Activated CD4-positive, alpha-beta T cell treated with anti-CD3 and anti-CD28 coated beads for 4 hours (primary cell): ENCODE results near the gene GPRC5D.

ENCODE experiments used
- DNase-seq, 2 donors: peaks; one replicate each; pipeline ENCODE4 v3.0.0-alpha.2; 2020

GPRC5D gene

DNA sequence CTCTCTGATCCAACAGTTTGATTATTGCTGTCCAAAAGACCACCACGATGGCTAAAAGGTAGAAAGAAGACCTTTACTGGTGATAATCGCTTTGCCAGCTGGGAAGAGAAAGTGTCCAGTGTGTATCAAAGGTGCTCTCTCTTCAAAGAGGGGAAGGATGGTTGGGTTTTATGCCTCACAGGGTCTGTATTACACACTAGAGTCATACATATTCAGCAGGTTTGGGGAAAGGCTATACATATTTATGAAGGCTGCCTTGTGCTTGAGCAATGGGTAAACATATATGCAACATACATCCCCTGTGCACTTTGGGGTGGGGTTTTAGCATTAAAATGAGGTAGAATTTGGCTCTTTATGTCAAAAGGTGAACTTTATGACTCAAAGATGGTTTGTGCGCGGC, 18.2 kb downstream of the GPRC5D start:
- no peak for DNase-seq

DNA sequence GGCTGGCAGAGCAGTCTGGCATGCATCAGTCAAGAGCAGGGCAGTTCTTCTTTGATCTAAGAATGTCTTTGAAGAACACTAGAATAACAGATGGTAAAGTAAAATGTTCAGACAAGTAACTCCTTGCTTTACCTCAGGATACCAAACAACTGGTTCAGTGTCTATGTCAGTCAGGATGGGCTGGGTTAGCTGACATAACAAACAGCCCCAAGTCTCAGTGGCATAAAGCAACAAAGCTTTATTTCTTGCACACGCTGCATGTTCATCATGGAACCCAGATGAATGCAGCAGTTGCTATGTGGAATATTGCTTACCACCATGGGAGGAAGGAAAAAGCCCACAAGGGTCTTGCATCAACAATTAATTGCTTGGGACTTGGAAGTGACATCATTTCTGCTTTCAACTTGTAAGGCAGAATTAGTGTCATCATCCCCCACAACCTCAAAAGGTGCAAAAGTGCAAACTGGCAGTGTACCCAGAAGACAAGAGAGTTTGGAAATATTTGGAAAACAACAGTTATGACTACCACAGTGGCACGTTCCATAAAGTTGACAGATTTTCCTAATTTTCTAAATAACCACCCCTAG, 21.2 kb downstream of the GPRC5D start:
- DNase-seq = no peak

DNA sequence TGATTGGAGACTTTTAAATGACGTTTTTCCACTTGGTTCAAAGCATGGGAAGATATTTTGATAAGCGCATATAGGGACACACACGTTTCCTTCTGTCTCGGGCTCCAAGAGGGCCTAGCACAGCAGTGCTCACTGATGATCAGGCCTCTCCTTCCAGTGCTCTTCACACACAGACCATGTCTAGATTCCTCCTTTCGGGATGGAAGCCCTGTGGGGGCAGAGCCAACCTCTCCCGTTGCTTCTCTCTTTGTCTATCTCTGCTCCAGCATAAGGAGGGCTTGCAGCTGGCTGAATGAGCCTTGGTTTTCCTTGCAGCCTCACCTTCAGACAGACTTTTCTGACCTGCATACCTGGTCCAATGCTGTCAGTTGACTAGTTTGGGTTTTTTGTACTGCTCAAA, 22.3 kb downstream of the GPRC5D start:
- no peak for DNase-seq

DNA sequence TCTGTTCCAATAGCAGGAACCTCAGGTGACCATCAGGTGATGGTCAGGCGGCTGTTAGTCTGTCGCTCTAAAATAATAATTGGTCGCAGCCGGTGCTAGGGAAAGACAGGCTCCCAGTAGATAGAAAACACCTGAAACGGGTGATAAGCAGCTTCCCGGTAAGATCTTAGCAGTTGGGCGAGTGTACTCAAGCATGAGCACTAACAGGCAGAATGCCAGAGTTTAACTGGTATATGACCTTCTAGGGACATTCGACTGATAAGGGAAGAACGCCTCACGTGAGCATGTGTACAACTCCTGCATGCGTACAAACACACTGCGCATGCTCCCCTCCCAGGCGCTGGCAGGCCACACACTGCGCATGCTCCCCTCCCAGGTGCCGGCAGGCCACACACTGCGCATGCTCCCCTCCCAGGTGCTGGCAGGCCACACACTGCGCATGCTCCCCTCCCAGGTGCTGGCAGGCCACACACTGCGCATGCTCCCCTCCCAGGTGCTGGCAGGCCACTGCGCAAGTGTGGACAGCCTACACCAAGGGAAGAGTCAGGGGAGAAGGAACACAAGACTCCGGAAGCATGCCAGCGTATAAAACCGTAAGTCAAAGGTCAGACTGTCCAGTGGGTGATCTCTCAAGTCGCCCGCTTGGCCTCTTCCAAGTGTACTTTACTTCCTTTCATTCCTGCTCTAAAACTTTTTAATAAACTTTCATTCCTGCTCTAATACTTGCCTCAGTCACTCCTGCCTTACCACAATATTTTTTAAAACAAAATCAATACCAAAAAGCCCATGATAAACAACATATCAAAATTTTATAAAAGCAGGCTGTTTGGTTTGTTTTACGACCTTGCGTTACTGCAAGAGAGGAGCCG, 24.5 kb downstream of the GPRC5D start:
- DNase-seq = peak; percentile 33 to 59

DNA sequence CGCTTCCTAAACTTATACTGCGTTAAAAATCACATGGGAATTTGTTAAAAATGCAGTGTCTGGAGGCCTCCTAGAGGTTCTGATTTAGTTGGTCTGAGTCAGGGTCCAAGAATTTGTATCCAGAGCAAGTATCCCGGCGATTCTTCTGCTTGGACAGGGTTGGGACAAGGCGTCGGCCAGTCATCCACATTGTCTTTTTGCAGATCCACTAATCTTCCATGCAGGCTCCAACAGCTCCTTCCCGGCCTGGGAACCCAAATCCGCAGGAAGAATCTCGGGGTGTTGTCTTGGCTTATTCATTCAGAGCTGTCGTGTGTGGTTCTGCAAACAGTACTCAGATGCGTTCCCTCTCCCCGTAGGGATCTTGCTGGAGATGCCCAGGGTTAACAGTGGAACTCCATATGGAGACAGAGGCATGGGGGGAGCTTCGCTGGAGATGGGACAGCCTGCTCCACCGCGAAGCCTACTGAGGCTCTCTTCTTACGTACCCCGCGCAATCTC, 25.3 kb downstream of the GPRC5D start:
- DNase-seq = no peak

DNA sequence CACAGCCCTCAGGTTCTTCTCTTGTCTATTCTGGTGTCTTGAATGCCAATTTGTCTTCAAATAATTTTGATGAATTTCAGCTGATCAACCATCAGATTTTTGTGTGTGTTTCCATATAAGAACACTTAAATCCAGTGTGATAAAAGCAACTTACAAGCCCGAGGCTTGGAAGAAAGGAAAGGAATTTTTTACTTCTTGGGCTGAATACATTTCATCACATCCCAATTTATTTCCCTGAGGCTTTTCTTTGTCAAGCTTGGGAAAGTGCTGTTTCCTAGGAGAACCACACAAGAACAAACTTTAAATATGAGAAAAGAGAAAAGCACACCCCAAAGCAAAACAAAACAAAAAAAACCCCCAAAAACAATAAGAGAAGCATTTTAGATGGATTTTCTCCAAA, 26.6 kb downstream of the GPRC5D start:
- no peak for DNase-seq

DNA sequence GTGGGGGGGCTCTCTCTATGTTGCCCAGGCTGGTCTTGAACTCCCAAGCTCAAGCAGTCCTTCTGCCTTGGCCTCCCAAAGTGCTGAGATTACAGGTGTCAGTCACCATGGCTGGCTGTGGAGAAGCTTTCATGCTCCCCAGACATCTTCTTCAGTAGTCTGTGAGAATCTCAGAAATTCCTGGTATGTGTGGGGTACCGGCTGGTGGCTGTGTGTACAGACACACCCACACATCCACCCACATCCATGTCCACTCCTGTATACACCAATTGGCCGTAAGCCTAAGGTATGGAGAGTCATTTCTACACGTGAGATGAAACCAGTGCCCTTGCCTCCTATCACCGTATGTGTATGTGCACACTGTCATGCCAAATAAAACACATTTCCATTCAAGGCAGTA, 27.8 kb downstream of the GPRC5D start:
- DNase-seq = no peak

DNA sequence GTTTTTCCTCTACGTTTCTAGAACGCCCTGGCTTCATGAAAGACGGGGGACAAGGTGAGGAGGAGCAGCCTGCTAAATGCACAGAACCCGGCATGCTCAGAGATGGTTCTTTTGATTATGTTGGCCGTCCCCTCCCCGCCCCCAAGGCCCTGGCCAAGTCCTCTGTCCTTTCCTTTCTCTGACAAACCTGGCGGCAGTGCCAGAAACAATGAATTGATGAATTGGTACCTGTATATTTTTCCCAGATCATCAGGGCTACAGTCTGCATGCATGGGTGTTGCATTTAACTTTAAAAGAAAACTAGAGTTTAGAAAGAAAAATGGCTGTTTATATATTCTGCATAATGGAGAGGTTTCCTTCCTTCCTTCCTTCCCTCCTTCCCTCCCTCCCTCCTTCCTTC, 29.0 kb downstream of the GPRC5D start:
- DNase-seq = no peak

DNA sequence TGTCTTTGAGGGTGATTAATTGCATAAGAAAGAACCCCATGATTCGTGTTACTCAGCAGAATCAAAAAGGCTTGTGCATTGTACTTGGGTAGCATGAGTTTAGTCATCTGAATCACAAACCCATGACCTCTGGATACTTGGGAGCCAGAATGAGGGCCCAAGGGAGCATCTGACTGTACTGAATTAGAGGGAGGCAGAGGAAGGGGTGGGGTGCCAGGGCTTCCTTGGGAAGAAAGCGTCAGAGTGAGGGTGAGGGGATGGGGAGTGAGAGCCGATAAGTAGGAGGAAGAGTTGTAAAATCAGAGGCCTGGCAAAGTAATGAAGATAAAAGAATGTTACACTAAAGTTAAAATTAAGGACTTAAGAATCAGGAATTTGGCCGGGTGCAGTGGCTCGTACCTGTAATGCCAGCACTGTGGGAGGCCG, 29.8 kb downstream of the GPRC5D start:
- DNase-seq = no peak

DNA sequence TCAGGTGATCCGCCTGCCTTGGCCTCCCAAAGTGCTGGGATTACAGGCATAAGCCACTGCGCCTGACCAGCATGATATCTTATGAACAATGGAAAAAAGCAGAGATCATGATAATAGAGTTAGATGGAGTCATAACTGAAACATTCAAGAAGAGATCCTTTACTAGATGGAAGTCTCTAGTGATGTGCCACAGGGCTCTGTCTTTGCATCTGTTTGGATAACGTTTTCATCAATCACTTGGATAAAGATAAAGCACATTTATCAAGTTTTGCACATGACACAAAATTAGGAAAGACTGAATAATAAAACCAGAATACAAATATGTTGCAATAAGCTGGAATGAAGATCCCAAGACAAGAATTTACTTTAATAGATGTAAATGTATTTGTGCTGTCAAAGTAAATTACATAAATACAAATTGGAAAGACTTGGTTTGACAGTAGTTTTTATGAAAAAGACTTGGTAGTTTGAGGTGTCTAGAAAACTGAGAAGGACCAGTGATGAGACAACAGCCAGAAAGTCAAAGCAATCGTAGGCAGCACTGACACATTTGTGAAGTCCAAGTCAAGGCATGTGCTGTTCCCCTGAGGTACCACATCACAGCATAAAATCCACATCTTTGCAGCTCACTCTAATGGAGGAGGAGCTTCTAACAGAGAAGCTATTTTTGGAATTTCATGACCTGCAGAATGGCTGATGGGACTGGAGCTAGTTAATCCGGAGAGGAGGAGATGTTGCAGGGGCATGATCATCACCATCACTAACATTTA, 32.1 kb downstream of the GPRC5D start:
- no peak for DNase-seq

DNA sequence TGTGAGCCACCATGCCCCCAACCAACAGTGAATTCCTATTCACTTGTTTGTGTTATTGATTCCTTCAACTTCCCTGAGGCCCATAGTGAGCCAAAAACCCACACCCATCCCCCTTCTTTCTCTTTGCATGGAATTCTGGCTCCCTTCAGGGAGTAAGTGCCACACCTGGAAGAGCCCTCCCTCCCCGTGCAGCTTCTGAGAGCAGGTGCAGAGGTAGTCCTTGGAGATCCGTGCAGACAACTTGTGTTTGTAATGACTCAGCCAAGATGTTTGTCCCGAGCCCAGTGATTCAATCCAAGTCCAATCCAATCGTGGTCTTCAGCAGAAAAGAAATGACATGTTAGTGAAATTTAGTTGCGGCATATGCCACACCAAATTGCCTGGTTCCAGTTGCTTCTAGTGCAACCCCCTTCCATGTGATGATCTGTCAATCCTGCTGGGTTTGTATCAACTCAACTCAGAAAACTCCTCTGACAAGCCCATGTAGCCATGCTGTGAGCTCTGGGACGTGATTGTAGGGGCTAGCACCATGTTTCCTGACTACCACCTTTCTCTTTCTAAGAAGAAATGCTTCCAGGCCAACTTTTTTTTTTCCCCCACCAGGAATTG, 33.1 kb downstream of the GPRC5D start:
- no peak for DNase-seq

DNA sequence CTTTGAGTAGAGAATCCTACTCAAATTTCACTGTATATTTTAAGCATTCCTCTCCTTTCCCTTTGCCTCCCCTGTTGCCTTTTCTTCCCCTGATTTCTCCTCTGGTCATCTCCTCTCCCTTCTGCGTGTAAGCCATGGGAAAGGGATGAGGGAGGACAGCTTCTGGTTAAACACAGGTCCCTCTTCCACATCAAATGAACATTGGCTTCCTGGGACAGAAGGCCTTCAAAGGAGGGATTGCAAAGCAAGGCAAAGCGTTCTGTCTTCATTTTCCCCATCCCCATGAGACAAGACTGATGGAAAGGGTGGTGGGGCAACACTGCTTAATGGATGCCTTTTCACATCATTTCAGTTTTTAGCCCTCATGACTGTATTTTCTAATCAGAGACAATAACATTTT, 34.5 kb downstream of the GPRC5D start:
- DNase-seq = no peak

DNA sequence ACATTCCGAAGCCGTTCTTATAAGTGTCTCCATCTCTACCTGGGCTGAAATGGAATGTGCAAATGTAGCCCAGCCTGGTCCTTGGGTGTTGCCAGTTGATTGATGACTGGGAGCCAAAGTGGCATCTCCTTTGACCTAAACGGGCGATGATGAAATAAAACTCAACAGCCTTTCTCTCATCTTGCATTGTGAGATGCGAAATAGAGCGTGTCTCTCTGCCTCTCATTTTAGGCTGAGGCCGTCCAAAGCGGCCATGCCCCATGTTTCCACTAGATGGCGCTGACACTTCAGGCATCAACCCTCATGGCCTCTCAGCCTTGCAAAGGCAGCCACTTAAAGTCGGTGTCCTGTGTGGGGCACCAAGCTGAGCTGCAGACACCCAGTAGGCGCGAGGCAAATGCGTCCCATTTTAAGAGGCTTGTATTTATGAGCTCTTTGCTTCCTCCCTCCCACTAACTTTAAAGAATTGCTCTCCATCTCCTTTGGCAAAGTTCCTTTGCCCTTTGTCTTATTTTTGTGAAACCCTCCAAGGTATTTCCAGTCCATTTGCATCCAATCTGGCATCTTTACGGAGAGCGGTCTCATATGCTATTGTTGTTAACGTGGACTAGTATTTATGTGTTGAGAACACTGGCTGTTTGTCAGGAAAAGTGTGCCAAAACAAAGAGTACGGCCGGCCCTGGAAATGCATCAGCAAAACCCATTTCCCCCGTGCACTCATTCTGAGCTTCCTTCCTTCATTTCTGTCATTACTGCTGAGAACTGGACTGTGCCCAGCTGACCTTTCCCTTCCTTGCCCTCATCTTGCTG, 35.6 kb downstream of the GPRC5D start:
- DNase-seq = peak; percentile 75 to 87

DNA sequence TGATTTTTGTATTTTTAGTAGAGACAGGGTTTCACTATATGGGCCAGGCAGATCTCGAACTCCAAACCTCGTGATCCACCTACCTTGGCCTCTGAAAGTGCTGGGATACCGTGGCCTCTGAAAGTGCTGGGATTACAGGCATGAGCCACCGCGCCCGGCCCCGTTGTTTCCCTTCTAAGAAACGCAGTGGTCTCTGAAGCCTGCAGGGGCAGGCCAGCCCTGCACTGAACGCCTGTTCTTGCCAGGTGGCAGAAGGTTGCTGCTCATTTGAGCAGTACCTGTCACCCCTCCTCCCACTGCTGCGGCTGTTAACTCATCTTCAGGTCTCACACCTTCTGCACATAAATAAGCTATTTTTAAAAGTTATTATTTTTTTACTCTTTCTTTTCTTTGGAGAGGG, 36.3 kb downstream of the GPRC5D start:
- DNase-seq = no peak

DNA sequence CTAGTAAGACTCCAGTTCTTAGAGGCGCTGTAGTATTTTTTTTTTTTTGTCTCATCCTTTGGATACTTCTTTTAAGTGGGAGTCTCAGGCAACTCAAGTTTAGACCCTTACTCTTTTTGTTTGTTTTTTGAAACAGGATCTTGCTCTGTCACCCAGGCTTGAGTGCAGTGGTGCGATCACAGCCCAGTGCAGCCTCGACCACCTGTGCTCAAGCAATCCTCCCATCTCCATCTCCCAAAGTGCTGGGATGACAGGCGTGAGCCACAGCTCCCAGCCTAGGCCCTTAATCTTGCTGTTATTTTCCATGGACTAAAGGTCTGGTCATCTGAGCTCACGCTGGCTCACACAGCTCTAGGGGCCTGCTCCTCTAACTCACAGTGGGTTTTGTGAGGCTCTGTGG, 39.3 kb downstream of the GPRC5D start:
- no peak for DNase-seq

DNA sequence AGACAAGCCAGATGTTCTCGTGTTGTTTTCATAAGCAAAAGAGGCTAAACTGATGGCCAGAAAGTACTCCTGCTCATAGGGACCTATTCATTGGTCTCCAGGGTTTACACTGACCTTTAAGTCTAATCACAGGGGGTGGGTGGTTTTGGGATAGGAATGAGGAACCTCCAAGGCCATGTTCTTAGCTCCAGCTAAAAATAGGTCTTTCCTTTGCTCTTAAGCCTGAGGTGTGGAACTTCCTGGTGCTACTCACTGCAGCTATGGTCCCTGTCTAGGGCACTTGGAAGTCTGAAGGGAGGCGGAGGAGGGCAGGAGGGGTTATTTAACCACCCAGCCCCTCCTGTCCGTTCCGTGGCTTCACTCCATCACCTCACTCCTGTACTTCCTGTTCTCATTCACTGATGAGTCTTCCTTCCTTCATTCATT, 42.0 kb downstream of the GPRC5D start:
- no peak for DNase-seq

DNA sequence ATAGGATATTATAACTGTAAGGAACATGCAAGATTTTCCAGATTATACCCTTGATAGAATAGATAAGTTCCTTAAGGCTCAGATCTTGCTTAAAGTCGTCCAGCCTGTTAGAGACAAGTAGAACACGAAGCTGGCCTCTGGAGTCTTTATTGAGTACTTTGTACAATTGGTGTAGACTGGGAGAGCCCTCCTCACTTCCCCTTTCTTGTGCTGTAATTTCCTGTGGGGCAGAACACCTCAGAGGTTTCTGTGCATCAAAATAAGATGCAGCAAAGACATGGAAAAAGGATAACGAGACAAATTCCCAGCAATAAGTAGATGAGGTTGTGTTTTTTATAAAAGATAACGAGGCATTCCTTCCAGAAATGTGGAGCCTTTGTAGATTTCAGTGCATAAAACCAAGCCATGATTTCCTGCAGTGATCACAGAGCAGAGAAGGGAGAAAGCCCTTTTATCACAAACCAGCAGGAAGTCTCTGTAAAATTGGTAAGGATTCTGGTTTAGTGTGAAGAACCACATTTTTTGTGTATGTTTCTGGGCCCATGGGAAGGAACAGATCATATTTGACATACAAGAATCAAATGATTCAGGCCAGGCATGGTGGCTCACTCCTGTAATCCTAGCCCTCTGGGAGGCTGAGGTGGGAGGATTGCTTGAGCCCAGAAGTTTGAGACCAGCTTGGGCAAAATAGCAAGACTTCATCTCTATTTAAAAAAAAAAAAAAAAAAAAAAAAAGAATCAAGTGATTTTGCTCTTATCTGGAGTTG, 42.6 kb downstream of the GPRC5D start:
- no peak for DNase-seq

DNA sequence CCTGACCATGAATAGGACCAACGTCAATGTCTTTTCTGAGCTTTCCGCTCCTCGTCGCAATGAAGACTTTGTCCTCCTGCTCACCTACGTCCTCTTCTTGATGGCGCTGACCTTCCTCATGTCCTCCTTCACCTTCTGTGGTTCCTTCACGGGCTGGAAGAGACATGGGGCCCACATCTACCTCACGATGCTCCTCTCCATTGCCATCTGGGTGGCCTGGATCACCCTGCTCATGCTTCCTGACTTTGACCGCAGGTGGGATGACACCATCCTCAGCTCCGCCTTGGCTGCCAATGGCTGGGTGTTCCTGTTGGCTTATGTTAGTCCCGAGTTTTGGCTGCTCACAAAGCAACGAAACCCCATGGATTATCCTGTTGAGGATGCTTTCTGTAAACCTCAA, 43.3 kb downstream of the GPRC5D start:
- no peak for DNase-seq

DNA sequence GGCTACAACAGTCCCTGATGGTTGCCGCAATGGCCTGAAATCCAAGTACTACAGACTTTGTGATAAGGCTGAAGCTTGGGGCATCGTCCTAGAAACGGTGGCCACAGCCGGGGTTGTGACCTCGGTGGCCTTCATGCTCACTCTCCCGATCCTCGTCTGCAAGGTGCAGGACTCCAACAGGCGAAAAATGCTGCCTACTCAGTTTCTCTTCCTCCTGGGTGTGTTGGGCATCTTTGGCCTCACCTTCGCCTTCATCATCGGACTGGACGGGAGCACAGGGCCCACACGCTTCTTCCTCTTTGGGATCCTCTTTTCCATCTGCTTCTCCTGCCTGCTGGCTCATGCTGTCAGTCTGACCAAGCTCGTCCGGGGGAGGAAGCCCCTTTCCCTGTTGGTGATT, 43.7 kb downstream of the GPRC5D start:
- DNase-seq = no peak

DNA sequence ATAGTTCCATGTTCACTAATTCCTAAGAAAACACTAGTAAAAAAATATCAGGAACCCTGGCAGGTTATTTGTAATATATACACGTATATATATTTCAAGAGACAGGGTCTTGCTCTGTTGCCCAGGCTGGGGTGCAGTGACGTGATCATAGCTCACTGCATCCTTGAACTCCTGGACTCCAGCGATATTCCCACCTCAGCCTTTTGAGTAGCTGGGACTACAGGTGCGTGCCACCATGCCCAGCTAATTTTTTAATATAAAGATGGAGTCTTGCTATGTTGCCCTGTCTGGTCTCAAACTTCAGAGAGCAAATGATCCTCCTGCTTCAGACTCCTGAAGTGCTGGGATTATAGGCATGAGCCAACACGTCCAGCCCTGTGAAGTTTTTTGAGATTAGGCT, 44.4 kb downstream of the GPRC5D start:
- no peak for DNase-seq
